ENCODE results near the gene EEF1AKMT3.

Gene EEF1AKMT3

DNA sequence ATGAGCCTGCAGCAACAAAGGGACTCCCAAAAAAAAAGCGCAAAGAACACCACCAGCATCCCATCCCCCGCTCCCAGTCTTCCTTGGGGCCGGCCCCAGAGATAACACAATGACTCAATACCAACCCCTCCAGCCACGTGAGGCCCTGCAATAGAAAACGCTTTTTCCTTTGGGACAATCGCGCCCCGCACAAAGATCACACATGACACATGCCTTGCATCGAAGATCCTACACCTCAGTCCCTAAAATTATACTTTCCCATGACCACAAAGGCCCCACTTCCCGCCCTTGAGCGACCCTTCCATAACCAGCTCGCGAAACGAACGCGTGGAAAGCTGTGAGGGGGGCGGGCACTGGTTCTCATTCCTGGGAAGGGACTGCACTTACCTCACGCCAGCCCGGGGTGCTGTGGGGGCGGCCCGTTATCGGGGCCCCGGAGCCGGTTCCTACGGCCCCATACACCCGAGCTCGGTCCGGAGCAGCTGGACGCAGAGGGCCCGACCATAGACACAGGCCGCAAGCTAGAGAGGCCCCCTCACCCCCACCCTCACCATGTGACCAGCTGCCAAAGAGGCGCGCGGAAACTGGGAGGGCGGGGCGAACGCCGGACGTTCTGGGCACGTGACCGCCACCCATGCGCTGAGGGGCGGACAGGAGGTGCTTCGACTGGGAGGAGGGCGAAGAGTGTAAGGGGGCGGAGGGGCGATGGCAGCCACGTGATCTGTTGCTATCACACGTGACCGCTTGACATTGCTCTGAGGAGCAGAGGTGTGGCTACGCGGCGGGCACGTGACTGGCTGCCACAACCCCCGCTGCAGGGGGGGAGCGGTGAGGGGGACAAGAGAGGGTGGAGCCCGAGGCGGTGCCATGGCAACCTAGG, 20.4 kb upstream of the EEF1AKMT3 start, which contains the start of gene CDK4:
Gene CDK4, minus strand, starts transcription at position 523 of the 880 bp plus-strand sequence. CDS start 593 bp downstream, outside the sequence.
- peak; percentile 98 for FAIRE-seq

DNA sequence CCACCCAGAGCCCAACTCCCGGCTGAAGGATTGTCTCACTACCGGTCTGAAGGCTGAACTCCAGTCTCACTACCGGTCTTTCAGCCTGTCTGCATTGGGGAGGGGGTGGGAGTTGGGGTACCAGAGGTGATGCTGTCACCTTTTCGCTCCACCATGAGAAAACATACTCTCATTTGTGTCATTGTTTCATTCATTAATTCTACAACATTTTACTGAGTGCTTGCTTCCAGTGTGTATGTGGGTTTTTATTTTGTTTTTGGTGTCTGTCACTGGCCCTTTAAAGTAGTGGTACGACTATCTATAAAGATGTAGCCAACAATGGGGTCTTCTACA, 19.8 kb upstream of the EEF1AKMT3 start:
- FAIRE-seq: no peak

DNA sequence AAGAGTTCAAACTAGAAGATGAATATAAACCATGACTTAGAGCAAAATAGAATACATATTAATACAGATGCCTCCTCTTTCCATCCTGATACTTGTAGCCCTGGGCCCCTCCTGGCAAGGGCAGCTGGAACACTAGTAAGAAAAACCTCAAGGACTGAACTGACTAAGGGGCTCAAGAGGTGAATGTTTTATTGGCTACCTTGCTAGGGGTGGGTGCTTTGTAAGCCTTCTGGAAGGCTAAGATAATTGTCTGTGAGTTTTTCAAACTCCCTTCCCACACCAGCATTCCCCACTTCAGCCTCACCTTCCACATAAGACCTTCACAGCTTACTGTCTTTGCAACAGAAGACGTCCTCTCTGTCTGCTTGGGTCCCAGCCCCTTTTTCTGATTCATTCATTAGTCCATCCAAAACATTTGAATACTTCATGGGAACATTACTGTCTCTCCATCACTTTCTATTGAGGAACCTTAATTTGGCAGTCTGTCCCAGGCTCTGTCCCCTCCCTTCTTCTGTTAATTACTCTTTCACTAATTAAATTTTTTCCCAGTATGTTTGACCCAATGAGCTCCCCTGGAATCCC, 18.6 kb upstream of the EEF1AKMT3 start:
- FAIRE-seq: no peak

DNA sequence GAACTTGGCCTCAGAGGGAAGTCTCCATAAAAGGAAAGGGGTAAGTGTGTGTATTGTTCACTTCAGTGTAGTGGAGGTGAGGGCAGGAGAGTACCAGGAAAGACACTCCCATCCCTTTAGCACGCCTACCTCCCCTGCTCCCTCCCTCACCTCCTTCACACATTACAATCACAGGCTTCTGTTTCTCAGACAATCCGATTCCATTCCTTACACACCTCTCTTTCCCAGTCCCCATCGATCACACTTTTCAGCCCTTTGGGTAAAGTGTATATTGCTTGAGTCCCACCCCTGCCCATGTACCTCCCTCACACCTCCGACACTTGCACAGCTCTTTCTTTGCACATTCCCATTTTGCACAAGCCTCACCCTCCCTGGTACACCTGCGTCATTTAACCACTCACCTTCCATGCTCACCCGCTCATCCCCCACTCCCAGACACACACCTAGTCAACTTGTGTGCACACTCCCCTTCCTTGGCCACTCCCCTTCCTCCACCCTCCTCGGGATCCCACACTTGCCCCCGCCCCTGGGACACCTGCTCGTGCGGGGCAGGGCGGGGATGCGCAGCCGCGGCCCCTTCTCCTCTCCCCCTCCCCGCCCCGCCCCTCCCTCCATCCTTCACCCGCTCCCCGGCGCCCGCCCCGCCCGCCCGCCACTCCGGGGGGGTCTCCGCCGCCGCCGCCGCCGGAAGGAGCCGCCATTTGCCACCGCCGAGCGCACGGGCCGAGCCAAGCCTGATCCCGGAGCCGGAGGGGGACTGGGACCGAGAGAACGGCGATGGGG, 17.8 kb upstream of the EEF1AKMT3 start, which contains the start of gene MARCHF9:
Gene MARCHF9, plus strand, starts transcription at position 693 of the 783 bp plus-strand sequence. CDS start 426 bp downstream, outside the sequence.
- no peak for FAIRE-seq

DNA sequence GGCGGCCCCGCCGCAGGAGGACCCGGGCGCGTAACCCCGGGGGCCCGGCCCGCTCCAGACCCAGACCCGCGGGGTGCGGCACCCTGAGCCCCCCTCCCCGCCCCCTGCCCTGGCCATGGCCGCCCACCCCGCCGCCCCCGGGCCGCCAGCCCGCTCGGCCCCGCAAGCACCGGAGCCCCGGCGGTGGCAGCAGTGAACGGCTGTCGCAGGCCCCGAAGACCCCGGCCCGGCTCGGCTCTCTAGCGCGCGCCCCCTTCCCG, 17.3 kb upstream of the EEF1AKMT3 start:
- no peak for FAIRE-seq

DNA sequence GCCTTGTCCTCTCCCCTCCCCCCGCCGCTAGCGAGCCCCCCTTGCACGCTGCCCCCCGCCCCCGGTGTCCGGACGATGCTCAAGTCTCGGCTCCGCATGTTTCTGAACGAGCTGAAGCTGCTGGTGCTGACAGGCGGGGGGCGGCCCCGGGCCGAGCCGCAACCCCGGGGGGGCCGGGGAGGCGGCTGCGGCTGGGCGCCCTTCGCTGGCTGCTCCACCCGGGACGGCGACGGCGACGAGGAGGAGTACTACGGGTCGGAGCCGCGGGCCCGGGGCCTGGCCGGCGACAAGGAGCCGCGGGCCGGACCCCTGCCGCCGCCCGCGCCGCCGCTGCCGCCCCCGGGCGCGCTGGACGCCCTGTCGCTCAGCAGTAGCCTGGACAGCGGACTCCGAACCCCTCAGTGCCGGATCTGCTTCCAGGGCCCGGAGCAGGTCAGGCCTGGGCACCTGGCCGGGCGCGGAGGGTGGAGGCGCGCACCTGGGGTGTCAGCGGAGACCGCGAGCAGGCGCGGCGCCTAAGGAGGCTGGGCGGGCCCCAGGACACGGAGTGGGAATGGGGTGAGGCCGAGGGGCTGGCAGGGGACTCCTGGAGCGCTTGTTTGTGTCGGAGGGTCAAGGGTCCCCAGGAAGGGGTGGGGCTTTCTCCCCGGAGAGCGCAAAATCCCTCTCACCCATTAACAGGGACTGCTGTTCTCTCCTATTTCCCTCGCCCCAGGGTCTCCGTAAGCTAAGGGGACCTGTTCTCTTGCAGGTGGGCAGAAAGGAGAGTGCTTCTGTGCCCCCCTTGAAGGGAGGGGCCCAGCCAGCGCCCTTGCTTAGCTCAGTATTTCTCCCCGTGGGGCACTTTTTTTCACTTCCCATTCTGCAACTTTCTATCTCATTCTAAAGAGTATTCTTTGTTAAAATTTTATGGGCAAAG, 16.7 kb upstream of the EEF1AKMT3 start:
- no peak for FAIRE-seq

DNA sequence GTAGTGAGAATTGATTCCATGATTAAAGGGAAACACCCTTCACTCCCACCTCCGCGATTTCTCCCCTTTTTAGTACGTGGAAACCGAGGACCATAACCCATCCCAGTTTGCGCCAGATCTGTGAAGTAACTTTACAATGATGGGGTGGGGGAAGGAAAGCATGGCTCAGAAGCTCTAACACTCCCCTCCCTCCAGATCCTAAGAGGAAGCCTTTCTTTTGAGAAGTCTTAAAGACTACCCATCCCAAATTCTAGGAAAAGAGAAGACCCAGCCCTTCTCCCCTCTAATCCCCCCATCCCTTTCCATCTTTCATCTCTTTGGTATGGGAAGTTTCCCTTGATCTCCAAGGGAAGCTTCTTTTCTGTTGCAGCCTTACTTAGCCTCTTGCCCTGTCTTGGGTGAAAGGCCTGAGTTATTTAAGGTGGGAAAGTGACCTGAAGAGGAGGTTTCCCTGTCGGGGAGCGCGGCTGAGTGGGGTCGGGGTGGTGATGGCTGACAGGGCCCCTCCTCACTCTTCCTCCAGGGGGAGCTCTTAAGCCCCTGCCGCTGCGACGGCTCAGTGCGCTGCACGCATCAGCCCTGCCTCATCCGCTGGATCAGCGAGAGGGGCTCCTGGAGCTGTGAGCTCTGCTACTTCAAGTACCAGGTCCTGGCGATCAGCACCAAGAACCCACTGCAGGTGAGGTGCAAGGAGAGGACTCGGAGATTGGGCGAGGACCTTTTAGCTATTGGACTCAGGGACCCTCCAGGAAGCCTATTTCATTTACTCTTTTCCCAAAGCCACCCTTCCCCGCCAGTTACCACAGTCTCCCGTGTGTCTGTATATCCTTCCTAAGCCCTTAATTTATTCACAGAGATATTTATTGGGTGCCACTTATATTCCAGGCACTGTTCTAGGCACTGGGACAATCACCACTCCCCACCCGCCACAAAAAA, 15.7 kb upstream of the EEF1AKMT3 start:
- FAIRE-seq: no peak

DNA sequence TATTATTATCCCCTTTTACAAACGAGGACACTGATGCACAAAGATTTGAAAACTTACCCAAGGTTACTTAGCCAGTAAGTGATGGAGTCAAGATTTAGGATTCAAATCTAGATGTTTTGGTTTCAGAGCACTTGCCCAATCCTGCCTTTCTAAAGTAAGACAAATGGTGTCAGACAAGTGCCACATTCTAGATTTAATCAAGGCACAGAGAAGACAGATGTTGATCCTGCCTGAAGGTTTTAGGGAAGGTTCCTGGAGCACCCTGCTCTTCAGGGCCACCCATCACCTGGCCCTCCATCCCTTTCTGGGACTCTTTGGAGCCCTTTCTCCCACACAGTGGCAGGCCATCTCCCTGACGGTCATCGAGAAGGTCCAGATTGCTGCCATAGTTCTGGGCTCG, 14.6 kb upstream of the EEF1AKMT3 start:
- no peak for FAIRE-seq

DNA sequence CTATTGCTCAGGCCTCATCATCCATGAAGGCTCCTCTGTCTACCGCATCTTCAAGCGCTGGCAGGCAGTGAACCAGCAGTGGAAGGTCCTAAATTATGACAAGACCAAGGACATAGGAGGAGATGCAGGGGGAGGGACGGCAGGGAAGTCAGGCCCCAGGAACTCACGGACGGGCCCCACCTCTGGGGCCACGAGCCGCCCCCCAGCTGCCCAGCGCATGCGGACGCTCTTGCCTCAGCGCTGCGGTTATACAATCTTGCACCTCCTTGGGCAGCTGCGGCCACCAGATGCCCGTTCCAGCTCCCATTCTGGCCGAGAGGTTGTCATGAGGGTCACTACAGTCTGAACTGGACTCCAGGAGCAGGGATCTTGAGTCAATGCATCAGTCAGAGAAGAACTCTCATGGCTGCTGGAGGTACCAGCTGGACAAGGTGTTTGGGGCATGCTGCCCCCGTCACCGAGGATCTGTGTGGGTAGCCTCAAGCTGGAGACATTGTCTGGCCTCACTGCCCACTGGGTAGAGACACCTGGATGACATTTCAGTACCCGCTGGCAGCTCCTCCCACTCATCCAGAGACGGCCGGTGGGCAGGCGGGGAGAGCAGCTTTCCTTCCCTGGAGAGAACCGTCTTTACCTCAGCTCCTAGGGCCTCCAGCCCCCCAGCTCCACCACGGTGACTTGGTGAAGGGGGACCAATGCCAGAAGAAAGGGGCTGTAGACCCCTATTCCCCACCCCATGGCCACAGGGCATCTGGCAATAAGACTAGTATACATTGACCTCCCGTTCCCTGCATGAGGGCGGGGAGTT, 13.7 kb upstream of the EEF1AKMT3 start:
- no peak for FAIRE-seq

DNA sequence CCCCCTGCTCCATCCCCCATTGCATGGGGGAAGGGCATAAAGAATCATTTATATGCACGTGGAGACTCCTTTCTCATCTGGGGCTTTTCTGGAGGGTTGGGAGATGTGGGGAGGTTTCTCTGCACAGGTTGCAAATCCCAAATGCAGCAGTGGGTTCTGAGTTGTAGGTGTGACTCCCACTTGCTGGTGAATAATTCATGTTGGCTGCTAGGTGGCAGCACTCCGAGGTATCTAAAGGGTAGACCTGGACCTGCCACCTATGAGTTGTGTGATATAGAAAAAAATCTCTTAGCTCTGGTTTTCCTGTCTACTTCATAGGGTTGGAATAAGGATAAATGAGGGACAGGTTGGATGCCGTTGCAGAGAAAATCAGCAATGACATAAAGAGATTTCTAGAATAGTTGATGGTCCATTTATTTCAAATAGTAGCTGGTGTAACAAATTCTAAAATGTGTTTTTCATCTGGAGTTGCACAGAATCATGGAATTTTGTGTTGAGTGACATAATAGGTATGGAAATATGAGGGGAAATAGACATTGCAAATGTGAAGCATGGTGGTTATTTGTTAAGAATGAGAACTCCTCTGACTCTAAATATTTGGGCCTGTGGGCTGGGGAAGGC, 12.9 kb upstream of the EEF1AKMT3 start:
- peak; percentile 81 for FAIRE-seq

DNA sequence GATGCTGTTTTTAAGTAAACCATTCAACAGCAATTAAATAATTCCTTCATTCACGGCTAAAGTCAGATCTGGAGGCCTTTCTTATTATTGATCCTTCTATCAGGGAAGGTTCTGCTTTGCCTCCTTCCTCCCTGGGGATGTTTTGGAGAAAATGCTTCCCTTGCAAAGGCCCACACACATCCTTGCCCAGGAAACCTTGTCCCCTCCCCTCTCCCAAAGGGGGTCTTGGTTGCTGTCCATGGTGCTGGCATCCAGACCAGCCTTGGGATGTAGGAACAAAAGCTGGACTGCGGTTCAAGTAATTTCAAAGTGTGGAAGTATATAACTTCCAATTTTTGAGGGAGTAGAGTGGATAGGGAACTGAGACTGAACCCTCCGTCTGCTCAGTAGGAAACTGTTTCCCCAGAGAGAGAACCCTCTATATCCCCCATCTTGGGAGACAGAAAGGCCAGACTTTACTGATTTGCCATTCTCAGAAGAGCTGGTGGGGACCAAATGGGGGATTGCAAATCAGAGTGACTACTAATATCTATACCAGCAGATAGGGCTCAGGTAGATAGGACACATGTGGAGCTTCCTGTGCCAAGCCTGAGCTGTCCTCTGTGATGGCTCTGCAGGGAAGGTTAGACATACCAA, 11.9 kb upstream of the EEF1AKMT3 start:
- FAIRE-seq: no peak

DNA sequence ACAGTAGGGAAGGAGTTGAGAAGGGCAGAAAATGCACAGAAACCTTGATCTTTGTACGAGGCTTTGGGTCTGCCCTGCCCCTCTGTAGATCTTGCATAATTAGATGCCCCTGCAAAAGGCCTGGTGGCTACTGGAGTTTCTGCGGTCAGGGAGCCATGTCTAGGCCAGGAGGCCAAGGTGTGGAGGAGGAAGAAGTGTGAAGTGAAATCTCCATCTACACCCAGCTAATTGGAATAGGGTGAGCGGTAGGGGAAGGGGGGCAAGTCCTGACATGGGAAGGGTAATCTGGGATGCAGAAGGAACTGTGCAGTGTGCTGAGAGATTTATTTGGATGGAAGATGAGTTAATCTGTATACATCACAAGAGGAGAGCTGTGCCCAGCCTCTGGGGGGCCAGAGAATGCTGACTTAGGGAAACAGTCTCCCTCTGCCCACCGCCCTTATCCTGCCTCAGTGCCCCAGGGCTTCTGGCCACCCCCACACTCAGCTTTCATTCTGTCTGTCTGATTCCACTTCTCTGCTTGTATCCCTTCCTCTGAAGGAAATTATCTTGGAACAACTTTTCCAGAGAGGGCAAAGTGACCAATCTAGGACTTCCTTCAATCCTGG, 10.9 kb upstream of the EEF1AKMT3 start:
- FAIRE-seq: no peak

DNA sequence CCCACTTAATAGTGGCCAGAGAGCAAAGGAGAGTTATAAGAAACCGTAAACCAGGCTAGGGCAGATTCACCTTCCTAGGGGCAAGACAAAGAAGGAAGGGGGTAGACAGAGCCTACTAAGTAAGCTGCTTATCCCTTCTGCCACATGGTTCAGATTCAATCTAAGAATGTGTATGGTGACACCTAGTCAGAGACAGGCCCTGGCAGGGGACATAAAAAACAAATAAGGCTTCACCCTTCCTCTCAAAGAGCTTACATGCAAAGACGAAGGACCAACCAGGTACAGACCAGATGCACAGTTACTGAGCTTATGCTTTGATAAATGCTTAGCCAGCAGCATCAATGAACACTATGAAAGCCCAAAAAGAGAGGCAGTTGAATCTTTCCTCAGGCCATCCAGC, 10.0 kb upstream of the EEF1AKMT3 start:
- no peak for FAIRE-seq

DNA sequence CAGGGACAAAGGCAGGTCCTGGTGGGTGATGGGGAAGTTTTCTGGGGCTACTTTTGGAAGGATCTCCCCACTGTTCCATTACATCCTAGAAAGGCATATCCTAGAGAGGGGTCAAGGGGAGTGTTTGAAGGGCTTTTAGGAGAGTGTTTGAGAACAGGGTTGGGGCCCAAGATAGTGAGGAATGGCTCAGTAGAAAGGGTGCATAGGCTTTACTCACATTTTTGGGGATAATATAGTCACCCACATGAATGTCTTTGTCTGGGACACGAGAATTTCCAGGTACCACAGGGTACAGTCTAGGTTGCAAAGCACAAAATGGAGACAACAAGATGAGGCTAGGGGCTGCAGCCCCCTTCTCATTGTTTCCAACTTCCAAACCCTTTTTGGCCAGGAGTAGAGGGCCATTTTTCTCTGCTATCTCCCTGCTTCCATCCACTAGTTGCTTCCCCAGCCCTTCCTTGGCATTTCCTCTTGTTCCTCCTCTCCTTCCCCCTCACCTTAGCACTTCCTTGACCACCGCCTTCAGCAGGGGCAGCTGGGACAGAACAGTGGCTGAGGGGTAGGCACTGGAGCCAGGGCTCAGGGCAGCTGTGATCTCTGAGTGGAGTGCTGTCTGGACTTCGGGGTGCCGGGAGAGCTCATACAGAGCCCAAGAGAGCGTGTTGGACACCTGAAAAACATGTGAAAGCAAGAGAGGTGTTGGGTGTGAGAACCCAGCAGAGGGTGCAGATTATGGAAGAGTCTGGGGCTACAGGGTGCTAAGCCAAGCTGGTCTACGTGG, 8.3 kb upstream of the EEF1AKMT3 start:
- FAIRE-seq: no peak

DNA sequence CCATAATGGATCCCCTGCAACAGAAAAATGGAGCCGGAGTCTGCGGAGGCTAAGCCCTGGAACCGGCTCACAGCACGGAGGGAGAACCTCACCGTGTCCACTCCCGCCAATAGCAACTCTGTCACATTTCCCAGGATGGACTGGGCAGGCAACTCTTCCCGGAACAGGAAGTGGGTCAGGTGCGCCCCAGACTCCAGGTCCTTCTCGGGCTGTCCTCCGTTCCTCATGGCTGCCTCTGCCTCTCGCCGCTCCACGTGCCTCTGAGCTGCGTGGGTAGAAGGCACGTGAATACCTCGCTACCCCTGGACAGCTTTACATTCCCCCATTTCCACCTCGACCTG, 7.8 kb upstream of the EEF1AKMT3 start:
- no peak for FAIRE-seq

DNA sequence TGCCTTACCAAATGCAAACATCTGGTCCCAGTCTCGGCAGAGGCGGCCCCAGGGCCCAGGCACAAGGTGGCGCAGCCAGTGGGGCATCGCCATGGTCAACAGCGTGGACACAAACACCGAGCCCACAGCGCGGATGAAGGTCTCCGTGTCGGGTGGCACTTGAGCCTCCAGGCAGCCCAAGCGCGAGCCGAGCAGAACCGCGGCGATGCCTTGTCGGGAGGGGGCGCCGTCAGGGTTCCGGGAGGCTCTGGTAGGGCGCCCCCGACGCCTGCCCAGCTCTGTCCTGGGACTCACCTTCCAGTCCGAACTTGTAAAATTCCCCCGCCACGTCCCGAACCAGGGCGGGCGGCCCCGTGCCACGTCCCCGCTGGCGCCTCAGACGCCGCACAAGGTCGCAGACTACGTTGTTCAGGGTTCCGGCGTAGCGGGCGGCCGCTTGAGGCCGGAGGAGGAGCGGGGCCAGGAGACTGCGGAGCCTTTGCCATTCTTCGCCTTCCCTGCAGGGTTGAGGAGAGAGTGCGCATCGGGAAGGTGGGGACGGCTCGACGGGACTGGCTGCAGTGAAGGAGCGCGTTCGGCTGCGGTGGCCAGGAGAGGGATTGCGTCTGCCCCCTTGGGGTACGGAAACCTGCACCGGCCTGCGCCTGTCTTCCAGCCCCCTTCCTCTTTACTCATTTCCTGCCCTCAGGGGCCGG, 7.3 kb upstream of the EEF1AKMT3 start:
- FAIRE-seq: no peak

DNA sequence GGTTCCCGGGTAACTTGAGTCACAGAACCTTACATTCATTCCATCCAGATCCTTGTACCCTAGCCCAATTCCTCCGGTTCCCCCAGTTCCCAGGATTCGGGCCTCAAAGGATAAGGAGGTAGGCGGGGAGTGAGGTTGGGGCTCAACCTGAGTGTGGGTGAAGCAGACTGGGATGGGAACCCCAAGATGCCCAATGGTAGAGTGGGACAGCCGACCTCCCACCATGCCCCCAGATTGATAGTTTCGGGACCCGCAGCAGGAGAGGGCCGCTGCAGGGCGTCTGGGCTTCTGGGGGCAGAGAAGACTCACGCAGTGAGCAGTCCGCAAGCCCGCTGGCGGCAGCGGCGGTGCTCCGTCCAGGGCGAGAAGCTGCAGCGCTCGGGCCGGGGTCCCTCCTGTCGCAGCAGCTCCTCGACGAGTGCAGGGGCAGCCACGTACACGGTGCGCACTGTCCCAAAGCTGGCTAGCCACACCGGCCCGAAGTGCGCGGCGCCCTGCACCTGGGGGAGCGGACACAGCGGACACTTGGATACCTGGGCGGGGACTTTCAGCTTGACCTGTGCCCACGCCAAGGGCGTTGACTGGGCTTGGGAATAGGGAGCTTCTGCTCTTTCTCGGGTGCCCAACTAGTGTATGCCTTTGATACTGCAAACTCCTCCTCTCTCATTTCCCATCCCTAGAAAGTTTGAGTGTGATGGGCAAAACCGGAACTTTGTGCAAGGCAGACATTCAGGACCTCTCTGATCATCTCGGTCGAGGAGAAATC, 6.5 kb upstream of the EEF1AKMT3 start:
- no peak for FAIRE-seq

All from G401.6 (cell line).